Measurements from ENCODE around the gene CSN3.

The CSN3 gene

DNA sequence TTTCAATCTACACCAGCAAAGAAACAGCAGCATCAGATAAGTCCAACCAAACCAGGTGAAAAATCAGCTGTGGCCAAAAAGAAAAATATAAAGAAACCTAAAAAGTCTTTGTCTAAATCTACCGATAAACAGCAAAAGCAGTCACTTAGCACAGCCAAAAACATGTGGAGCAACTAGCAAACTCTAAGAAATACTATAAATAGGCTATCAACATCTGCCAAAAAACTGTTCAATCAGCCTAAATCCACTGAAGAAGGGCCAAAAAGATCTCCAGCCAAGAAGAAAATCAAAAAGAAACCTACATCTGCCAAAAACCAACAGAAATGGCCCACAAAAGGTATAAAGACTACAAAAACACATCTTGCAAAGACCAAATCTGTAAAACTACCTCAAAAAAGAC is 55.7 kb downstream of the CSN3 start:
- no peak for DNase-seq

DNA sequence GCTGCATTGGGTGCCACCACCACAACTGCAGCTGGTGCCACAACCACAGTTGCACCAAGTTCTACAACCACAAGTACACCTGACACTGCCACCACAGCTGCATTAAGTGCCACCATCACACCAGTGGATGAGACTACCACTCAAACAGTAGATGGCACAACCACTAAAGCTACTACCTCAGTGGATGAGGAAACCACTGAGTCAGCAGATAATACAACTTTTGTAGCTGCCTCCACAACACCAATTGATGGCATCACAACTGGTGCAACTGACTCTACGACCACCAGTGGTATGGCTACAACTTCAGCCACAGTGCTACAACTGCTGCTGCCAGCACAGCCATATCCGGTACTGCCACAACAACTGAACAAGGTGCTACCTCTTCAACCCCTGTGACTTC is 57.2 kb downstream of the CSN3 start:
- no peak for DNase-seq

DNA sequence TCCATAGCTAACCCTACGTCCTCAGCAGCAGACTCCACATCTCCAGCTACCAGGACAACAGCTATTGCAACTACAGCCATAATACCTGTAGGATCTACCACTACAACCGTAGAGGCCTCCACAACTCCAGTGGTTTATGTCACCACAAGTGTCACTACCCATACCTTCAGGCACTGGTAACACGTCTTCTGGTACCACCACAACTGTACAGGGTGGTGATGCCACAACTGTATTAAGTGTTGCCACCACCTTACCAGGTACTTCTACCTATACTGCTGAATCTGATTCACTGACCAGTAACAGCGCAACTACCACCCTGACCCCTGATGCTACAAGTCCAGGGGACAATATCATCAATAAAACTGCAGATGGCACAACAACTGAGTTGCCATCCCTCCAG is 57.8 kb downstream of the CSN3 start:
- DNase-seq: no peak
